Cardiac fibroblast (primary cell): Measurements from ENCODE around the gene SH3PXD2B.

Experiments used
- DNase-seq, 2 donors: peaks; one replicate each; pipeline versions ENCODE4 v3.0.0 to v3.0.0-alpha.2; 2010; ENCODE audit warnings: low read depth in 2 of 2
- H3K4me3 ChIP-seq, 2 donors: replicated peaks in 1 of 2; 1 replicate in 1 of 2; 2 replicates in 1 of 2; pipeline ENCODE4 v1.5.1; 2011; ENCODE audit warnings: low read depth in 2 of 2, low read length in 2 of 2, mild to moderate bottlenecking in 2 of 2, moderate library complexity in 1 of 2
- CTCF ChIP-seq: IDR thresholded peaks from one replicate; pipeline ENCODE4 v1.5.1; 2011; ENCODE audit warnings: low read depth, mild to moderate bottlenecking, low read length, inconsistent platforms

The SH3PXD2B gene

GRCh38 chr5:172433071-172433470 is 21.3 kb downstream of the SH3PXD2B start:
- no peak for TF ChIP-seq CTCF
- no peak for DNase-seq

GRCh38 chr5:172430354-172430753 is 24.0 kb downstream of the SH3PXD2B start:
- no peak for TF ChIP-seq CTCF
- H3K4me3 ChIP-seq: no peak overlapping the region
- no peak for DNase-seq

More at GRCh38 chr5:172433071-172433470, 21.3 kb downstream of the SH3PXD2B start:
- no peak overlapping the region for H3K4me3 ChIP-seq

GRCh38 chr5:172429201-172429940 is 25.0 kb downstream of the SH3PXD2B start:
- peak; percentile 88 to 90 for DNase-seq
- no peak overlapping the region for H3K4me3 ChIP-seq
- no peak for TF ChIP-seq CTCF

- H3K4me3 ChIP-seq: no peak overlapping the region
- no peak for DNase-seq
- TF ChIP-seq CTCF: no peak
Observed at GRCh38 chr5:172428224-172429166, 25.8 kb downstream of the SH3PXD2B start.

GRCh38 chr5:172427202-172427601 is 27.1 kb downstream of the SH3PXD2B start:
- DNase-seq: peak in 1 of 2 donors; percentile 55
- H3K4me3 ChIP-seq: no peak overlapping the region
- TF ChIP-seq CTCF: no peak

- TF ChIP-seq CTCF: no peak
- H3K4me3 ChIP-seq: no peak overlapping the region
- DNase-seq: no peak
Observed at GRCh38 chr5:172426086-172426485, 28.2 kb downstream of the SH3PXD2B start.
